CD4-positive, alpha-beta T cell treated with Interferon alpha-2 for 1 hour (primary cell): ENCODE measurements around the gene OSMR.

Experiments used
- DNase-seq, 2 donors: peaks; one replicate each; pipeline ENCODE4 v3.0.0-alpha.2; 2020 to 2022

The OSMR gene

GRCh38 chr5:38845526-38846378 is at the start of gene OSMR:
Gene OSMR, plus strand, starts transcription at chr5:38846012. Its CDS starts 23,033 bp downstream, at chr5:38869045.
- no peak for DNase-seq

DNA sequence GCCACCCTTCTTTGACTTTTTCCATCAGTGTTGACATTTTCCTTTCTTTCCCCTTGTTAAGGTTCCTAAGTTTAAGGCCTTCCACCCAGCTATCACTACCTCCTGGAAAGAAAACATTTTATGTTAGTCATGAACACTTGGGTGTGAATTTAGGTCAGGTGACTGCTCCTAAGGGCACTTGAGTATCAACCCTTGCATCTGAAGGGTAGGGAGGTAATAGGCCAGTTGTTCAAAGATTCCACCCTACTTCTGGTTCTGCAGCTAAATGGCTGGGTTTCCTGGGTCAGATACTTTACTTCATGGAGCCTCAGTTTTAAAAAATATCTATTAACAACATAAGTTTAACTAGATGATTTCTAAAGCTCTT is 49.1 kb upstream of the OSMR start:
- DNase-seq = no peak

GRCh38 chr5:38797838-38798237 is 48.0 kb upstream of the OSMR start:
- DNase-seq = no peak

DNA sequence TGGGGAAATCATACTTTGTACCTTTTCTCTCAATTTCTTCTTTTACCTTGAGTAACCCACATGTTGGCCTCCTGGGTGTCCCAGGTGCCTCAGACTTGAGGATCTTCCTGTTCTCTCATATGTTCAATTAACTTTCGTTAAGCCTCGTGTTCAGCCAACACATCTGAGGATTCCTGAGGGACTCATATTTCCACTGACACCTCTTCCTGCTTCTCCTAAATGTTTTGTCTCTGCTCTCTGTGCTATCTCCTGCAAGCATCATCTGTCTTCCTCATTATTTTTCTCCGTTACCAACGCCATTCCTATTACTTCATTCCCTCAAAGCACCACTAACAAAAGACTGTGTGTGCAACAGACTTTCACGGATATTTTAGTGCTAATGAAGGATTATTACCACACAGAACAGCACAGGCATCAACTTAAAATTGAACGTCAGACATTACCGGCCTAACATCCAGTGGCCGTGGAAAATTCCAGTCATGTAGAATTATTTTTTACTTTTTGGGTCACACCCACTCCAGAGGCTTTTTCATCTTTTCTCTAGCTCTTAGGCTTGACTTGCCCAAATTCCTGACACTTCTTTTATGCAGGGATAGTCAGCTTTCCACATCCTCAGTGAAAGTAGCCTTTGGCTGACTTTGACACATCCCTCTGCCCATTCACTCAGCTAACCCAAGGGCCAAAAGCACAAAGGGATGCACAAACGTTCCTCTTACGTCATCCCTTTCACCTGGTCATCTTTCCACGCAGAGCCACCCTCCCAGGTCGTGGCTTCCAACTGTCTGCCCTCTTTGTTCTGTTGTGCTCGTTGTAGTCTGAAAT is 46.0 kb upstream of the OSMR start:
- no peak for DNase-seq

DNA sequence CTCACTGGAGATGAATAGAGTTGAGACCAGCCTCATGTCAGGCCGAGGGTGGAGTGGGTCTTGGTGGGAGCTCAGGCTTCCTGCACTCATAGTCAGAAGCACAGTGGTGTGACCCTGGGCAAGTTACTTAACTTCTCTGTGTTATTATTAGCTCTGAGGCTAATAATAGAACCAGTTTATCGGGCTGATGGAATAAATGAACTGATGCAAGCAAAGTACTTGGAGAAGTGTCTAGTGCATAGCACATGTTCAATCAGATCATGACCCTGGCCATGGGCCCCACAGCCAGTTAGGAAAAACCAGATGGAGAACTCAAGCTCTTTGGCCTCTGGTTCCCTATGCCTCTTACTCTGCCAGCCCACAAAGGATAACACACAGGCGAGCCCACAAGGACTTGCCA is 45.3 kb upstream of the OSMR start:
- DNase-seq = no peak

DNA sequence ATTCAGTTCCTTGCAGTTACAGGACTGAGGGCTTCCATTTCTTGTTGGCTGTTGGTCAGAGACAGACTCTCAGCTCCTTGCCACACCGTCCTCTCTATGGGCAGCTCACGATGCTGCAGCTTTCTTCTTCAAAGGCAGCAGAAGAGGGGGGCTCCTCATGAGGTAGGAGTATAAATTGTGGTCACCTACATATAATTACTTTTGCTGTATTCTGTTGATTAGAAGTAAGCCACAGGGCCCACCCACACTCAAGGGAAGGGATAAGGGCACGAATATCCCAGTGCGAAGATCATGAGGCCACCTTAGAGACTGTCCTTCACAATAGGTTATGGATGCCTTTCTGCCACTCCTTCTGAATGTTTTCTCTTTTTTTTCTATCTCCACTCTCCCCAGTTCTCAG is 43.7 kb upstream of the OSMR start:
- no peak for DNase-seq

GRCh38 chr5:38803246-38803645 is 42.6 kb upstream of the OSMR start:
- no peak for DNase-seq

DNA sequence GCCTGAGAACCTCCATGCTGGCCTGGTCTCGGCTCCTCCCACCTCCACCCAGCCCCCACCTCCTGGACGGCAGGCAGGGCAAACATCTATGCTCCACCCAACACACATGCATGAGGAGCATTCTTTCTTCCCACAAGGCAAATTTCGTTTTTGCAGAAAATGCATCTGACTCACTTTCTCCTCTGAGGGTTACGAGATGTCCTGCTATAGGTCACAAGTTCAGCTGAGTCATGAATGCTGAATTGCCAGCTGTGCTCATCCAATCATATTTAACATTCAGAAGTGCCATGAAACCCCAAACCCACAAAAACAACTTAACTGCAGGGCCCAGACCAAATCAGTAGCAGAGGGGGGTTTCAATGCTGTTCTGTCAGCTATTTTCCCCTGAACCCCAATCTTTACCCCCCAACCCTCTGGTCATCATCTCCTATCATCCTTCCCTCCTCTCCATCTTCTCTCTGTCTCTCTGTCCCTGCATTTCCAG is 39.0 kb upstream of the OSMR start:
- DNase-seq = no peak

- DNase-seq = no peak
These were observed 38.0 kb upstream of the OSMR start for GRCh38 chr5:38807570-38808483.

DNA sequence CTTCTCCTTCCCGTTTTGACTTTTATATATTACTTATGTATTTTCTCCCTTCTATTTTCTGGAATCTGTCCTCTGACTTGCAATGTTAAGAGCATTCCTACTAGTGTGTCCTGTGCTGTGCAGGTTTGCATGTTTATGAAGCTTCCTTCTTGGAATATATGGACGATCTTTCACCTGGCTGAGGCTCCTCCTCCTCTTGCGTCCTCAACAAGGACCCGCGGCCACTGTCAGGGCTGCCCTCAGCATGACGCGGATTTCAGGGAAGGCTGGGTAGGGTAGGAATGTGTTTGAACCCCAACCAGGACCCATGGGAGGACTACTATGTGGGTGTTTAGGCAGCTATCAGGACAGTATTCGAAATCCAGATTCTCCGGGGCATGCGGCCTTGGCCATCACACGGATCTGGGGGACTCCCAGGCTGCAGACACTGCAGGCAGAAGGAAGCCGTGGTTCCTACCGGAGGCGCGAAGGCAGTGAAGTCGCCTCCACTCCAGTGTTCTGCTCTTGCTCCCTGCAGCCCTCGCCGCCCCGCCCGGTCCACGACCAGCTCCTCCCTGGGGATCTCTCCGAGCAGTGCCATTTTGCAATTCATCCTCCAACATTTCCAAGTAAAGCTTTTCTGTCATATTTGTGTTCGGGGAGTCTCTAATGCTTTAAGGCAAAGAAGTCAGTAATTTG is 37.0 kb upstream of the OSMR start:
- DNase-seq = no peak

DNA sequence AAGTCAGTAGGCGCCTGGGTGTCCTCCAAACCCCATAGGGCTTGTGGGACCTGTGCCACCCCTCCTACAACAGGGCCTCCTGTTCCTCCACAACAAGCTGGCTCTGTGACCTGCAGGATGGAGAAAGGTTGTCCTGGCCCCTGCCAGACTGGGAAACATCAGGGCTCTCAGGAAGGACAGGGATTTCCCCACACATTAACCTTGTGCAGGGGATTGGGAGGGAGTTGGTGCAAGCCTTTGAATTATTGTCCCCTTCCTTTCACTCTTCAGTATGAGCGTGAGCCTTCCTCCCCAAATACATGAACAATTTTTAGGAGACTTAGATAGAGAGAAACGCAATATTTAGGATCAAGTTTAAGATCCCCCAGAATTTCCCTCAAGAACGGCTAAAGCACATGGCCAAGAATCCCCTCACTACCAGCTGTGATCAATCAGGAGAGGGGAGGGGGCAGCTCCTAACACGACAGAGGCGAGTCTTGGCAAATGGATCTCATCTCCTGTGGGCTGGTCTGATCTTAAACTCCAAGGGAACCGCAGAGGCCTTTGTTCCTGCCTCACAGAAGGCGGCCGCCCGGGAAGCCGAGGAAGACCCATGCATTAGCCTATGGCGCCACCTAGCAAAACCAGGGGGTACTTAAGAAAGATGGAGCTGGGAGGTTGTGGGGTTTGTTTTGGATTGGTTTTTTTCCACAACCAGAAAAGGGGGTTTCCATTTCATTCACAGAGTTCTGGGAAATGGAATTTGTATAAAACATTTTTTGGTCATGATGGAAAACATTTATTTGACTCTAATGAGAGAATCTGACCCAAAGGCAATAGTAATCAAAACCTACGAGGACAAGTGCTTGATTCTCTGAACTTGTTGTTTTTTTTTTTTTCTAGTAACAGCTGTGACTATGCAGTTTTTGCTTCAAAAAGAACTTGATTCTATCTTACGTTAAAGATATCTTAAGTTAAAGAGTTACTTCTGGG is 36.1 kb upstream of the OSMR start:
- DNase-seq = peak; percentile 11 to 46

DNA sequence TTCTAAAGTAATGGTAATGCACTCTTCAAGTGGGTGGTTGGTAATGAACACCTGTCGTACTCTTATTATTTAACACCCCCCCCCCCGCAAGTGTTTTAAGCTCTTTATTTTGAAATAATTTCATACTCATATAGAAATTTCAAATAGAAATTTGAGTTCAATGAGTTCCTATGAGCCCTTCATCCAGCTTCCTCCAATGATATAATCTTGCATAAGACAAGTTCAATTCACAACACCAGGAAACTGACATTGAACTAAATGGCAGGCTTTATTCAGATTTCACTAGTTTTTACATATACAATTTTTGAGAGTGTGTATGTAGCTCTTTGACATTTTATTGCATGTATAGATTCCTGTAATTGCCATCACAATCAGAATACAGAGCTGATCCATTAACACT is 30.9 kb upstream of the OSMR start:
- no peak for DNase-seq

DNA sequence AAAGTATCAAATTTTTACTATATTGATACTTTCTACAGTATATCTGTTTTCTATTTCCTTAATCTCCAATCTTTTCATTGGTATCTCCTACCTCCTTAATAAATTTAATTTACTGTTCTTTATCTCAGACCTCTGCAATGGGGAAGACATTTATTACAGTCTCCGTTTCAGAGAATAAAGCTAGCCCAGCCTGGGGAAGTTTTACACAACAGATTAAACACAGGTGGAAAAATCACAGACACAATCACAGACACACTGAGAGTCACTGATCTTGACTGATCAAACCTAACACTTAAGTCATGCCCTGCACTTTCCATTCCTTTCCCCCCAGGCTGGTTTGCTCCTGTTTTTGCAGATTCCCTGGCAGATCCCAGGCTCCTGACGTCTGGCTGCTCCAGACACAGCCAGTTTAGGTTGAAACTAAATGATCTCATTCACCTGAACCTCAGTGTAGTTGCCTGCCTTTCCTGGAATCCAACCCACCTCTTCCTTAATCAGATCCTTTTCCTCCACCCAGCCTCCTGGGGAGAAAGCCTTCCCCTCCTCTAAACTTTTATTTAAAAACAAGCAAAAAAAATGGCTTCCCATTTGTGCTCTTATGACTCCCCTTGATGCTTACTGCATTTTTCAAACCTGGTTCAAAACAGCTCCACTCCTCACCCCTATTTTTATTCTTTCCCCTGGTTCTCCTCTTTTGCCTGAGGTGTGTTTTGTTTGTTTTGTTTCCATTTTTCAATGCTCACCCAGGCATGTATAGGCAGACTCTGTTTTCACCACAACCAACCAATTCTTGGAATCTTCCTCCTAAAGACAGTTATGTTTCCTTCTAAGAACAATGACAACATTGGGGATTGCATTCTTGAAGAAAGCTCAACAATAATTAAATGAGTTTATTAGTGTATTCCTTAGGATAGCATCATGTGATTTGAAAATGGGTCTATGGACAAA is 29.5 kb upstream of the OSMR start:
- no peak for DNase-seq

GRCh38 chr5:38821679-38822078 is 24.1 kb upstream of the OSMR start:
- no peak for DNase-seq

DNA sequence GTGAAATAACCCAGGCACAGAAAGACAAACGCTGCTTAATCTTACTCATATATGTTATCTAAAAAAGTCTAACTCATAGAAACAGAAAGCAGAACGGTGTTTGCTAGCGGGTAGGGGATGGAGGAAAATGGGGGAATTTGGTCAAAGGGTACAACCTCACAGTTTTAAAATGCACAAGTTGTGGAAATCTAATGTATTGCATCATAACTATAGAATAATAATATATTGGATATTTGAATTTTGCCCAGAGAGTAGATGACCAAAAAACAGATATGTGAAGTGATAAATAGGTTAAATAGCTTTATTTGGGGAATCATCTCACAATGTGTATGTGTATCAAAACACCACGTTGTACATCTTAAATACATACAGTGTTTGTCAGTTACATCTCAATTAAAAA is 22.3 kb upstream of the OSMR start:
- DNase-seq = no peak

DNA sequence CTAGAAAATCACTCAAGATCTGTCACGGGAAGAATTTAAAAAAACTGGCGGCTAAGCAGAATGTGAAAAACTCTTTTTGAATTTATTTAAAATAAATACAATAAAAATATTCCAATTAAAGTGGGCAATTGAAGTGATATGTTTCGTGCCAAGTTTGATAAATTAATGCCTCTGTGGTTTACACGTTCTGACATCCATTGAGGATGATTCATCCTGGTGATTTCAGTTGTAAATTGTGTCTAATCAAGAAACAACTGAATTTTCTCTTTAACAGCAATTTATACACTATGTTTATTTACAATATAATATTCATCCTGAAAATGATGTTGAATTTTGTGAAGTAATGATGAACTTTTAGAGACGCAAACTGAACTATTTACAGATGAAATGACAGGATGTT is 21.0 kb upstream of the OSMR start:
- no peak for DNase-seq

- no peak for DNase-seq
These were observed 20.3 kb upstream of the OSMR start for GRCh38 chr5:38825494-38825893.

- no peak for DNase-seq
These were observed 18.3 kb upstream of the OSMR start for GRCh38 chr5:38827525-38827924.

DNA sequence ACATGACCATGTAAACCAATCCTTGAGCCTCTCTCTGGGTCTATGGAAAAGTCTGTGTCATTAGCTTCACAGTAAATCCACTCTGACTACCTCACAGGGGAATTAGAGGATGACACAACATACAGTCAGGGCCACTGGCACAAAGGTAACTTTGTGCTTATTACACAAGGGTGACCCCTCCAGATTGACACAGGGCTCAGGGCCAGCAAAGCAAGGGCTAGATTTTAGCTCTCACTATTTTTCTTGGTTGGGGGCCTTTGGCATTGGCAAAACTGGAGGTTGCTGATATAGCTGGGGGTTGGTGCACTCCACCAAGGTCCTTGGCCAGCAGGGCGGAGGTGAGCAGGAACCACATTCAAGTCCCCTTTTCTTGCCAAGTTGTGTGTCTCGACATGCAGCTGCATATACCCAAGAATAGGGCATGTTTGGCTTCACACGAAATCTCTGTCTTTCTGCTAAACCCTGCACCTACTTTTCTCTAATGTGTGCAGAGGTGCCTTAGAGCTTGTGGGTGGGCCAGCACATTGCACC is 15.2 kb upstream of the OSMR start:
- no peak for DNase-seq

DNA sequence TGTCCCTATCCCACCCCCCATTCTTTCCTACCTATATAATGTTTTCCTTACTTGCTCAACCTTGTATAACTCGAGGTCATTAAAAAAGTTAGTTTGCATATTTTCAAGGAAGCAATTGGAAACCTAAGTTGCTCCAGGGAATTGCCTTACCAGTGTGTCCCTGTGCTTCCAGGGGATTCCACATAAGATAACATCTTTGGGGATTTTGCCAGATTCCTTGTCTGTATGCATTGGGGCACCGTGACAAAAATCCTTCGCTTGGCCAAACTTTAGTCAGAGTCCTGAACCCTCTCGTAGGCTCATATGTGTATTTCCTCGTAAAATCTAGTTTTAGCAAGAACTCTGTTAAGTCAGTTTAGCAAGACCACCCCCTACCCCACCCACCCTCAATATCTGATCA is 14.7 kb upstream of the OSMR start:
- DNase-seq = no peak
